Measurements from ENCODE around the gene ARHGAP32. TPM values are rescaled to one million over a fixed set of nuclear protein-coding genes. Genes with fewer than 3 reads are reported as not detected.

The ARHGAP32 gene
- total RNA-seq, 1 experiment from 2014 or later = 54.0 TPM

- Histone ChIP-seq H3K9me3 (no peaks in the 10 kb centered on the region), H3K4me1 (no peaks in the 10 kb centered on the region), H3K27me3 (replicated peaks; ENCODE audit: control insufficient read depth, insufficient read depth, low read length) (no peaks in the 10 kb centered on the region), H3K4me3 (ENCODE audit: low read depth, low read length) (no peak overlapping the region), H3K36me3 (ENCODE audit: control insufficient read depth, insufficient read depth, low read length) (no peaks in the 10 kb centered on the region)
- peaks cover 23% of the 10 kb centered on the region for H3K36me3 Mint-ChIP-seq (ENCODE audit: insufficient read depth, unreplicated experiment)
- no peaks in the 10 kb centered on the region for H3K4me1 Mint-ChIP-seq (ENCODE audit: low read depth, unreplicated experiment)
- POLR2A ChIA-PET = no interaction called here
- H3K9me3 Mint-ChIP-seq (ENCODE audit: unreplicated experiment) = no peaks in the 10 kb centered on the region
- BruUV-seq (replicated peaks) = no TSS peak
- intact Hi-C loops (cut with micrococcal nuclease; ENCODE audit: unreplicated experiment) = no loop called here
- H3K27ac Mint-ChIP-seq (ENCODE audit: unreplicated experiment) = no peak overlapping the region
- H3K4me3 Mint-ChIP-seq (ENCODE audit: unreplicated experiment) = no peak overlapping the region
- H3K27me3 Mint-ChIP-seq (ENCODE audit: insufficient read depth, unreplicated experiment) = no peaks in the 10 kb centered on the region
- CTCF ChIA-PET = no interaction called here
- DNase-seq = no peak
- TF ChIP-seq, protein P1, sequence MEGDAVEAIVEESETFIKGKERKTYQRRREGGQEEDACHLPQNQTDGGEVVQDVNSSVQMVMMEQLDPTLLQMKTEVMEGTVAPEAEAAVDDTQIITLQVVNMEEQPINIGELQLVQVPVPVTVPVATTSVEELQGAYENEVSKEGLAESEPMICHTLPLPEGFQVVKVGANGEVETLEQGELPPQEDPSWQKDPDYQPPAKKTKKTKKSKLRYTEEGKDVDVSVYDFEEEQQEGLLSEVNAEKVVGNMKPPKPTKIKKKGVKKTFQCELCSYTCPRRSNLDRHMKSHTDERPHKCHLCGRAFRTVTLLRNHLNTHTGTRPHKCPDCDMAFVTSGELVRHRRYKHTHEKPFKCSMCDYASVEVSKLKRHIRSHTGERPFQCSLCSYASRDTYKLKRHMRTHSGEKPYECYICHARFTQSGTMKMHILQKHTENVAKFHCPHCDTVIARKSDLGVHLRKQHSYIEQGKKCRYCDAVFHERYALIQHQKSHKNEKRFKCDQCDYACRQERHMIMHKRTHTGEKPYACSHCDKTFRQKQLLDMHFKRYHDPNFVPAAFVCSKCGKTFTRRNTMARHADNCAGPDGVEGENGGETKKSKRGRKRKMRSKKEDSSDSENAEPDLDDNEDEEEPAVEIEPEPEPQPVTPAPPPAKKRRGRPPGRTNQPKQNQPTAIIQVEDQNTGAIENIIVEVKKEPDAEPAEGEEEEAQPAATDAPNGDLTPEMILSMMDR (IDR thresholded peaks at IDR 0.05; ENCODE audit: insufficient read depth in 1 of 2, low read depth in 1 of 2, low read length in 1 of 2, severe bottlenecking in 1 of 2, unreplicated experiment in 1 of 2) = no peak
Measured at GRCh38 chr11:129041611-129042018, 150.5 kb downstream of the ARHGAP32 start.

DNA sequence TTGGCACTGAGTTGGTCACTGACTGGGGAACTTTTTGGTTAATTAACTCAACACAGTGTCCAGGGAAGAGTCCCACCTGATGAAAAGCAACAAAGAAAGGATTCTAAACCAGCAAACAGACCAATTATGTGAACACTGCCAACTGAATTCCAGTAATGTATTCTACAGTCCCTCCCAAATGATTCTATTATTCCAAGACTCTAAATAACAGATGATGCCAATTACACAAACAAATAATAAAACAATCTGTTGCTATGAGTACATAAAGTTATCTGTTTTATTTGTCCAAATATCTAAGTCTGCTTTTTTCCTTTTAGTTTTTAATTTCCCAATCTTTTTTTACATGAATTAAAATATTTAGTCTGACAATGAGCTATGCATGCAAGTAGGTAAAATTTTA lies 151.2 kb downstream of the ARHGAP32 start:
- H3K9me3 ChIP-seq = no peaks in the 10 kb centered on the region
- TF ChIP-seq, protein P1 (IDR thresholded peaks at IDR 0.05; ENCODE audit: insufficient read depth in 1 of 2, low read depth in 1 of 2, low read length in 1 of 2, severe bottlenecking in 1 of 2, unreplicated experiment in 1 of 2) = no peak
- no peaks in the 10 kb centered on the region for H3K9me3 Mint-ChIP-seq (ENCODE audit: unreplicated experiment)
- intact Hi-C loops (cut with micrococcal nuclease; ENCODE audit: unreplicated experiment) = no loop called here
- no peak overlapping the region for H3K4me3 Mint-ChIP-seq (ENCODE audit: unreplicated experiment)
- no peaks in the 10 kb centered on the region for H3K4me1 ChIP-seq
- no peaks in the 10 kb centered on the region for H3K27me3 Mint-ChIP-seq (ENCODE audit: insufficient read depth, unreplicated experiment)
- ChIA-PET POLR2A (no interaction called here), CTCF (no interaction called here)
- no peak overlapping the region for H3K27ac Mint-ChIP-seq (ENCODE audit: unreplicated experiment)
- H3K36me3 Mint-ChIP-seq (ENCODE audit: insufficient read depth, unreplicated experiment) = peaks cover 23% of the 10 kb centered on the region
- BruUV-seq (replicated peaks) = no TSS peak
- H3K4me3 ChIP-seq (ENCODE audit: low read depth, low read length) = no peak overlapping the region
- no peak for DNase-seq
- H3K36me3 ChIP-seq (ENCODE audit: control insufficient read depth, insufficient read depth, low read length) = no peaks in the 10 kb centered on the region
- no peaks in the 10 kb centered on the region for H3K27me3 ChIP-seq (replicated peaks; ENCODE audit: control insufficient read depth, insufficient read depth, low read length)
- no peaks in the 10 kb centered on the region for H3K4me1 Mint-ChIP-seq (ENCODE audit: low read depth, unreplicated experiment)

GRCh38 chr11:129035244-129035643 lies 156.9 kb downstream of the ARHGAP32 start:
- POLR2A ChIA-PET = no interaction called here
- TF ChIP-seq, protein P1 (IDR thresholded peaks at IDR 0.05; ENCODE audit: insufficient read depth in 1 of 2, low read depth in 1 of 2, low read length in 1 of 2, severe bottlenecking in 1 of 2, unreplicated experiment in 1 of 2) = no peak
- Histone ChIP-seq H3K4me1 (no peaks in the 10 kb centered on the region), H3K27me3 (replicated peaks; ENCODE audit: control insufficient read depth, insufficient read depth, low read length) (no peaks in the 10 kb centered on the region; the same call in 1 of the 2 replicates), H3K4me3 (ENCODE audit: low read depth, low read length) (no peak overlapping the region), H3K9me3 (no peaks in the 10 kb centered on the region), H3K36me3 (ENCODE audit: control insufficient read depth, insufficient read depth, low read length) (no peaks in the 10 kb centered on the region)
- Mint-ChIP-seq H3K4me1 (ENCODE audit: low read depth, unreplicated experiment) (no peaks in the 10 kb centered on the region), H3K36me3 (ENCODE audit: insufficient read depth, unreplicated experiment) (peaks cover 13% of the 10 kb centered on the region), H3K27ac (ENCODE audit: unreplicated experiment) (no peak overlapping the region), H3K9me3 (ENCODE audit: unreplicated experiment) (no peaks in the 10 kb centered on the region), H3K27me3 (ENCODE audit: insufficient read depth, unreplicated experiment) (no peaks in the 10 kb centered on the region), H3K4me3 (ENCODE audit: unreplicated experiment) (no peak overlapping the region)
- CTCF ChIA-PET = no interaction called here
- DNase-seq = no peak
- no TSS peak for BruUV-seq (replicated peaks)
- intact Hi-C loops (cut with micrococcal nuclease; ENCODE audit: unreplicated experiment) = no loop called here
